Activated naive CD4-positive, alpha-beta T cell treated with anti-CD3 and anti-CD28 coated beads, Interleukin-2, amount 50 U/mL, for 24 hours (primary cell): ENCODE data around the gene LRRC7.
"Not testable (repeated sequence)": the region's sequence is repeated elsewhere in the genome, so short reads cannot be mapped to it uniquely, and the experiment has no call there.

ENCODE experiments used
- H3K27ac Mint-ChIP-seq: one replicate; pipeline ENCODE4 v1.8.0; 2021; ENCODE audit warnings: mild to moderate bottlenecking, mixed read lengths
- H3K27me3 Mint-ChIP-seq: one replicate; pipeline ENCODE4 v1.8.0; 2021; ENCODE audit warnings: mixed read lengths
- H3K36me3 Mint-ChIP-seq: one replicate; pipeline ENCODE4 v1.8.0; 2021; ENCODE audit warnings: mixed read lengths
- H3K4me1 Mint-ChIP-seq: one replicate; pipeline ENCODE4 v1.8.0; 2021; ENCODE audit warnings: mixed read lengths
- H3K4me3 Mint-ChIP-seq: one replicate; pipeline ENCODE4 v1.8.0; 2021; ENCODE audit warnings: mild to moderate bottlenecking, mixed read lengths
- H3K9me3 Mint-ChIP-seq: one replicate; pipeline ENCODE4 v1.8.0; 2021; ENCODE audit warnings: mixed read lengths

Gene LRRC7

DNA sequence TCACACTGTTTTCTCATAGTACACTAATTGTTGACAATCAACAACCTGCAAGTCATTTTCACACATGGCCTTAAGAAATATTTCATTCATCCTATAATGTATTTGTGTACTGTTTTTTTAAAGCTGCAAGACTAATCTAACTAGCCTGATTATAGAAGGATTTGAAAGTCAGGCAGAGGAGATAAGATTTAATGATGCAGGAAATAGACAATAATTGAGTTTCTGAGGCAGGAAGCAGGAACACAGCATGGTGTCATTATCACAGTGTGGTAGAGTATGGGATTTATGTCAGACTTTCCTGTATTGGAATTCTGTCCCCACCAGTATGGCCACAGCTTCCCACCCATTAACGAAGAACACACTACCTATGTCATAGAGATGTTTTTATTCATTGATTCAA lies 138.8 kb downstream of the LRRC7 start:
- H3K27me3 Mint-ChIP-seq, result no peaks in the 10 kb centered on the region
- no peaks in the 10 kb centered on the region for H3K36me3 Mint-ChIP-seq
- no peak overlapping the region for H3K27ac Mint-ChIP-seq
- no peaks in the 10 kb centered on the region for H3K9me3 Mint-ChIP-seq
- H3K4me1 Mint-ChIP-seq, result no peaks in the 10 kb centered on the region
- H3K4me3 Mint-ChIP-seq, result no peak overlapping the region

DNA sequence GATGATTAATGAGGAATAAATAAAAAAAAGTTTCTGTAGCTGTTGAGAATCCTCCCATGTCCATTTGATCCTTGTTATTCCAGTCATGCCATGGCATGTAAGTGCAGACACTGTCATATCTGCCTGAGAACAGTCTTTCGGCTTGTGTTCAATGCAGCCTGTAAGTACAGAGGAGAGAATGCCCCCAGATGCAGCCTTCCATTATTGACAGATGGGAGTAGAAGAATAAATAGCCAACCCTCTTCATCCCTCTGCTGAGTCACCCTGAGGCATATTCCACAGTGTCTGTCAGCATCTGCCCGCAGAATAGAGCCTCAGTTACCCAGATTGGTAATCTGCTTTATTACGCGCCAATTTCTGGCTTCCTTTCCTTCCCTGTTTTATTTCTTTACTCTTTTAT lies 139.4 kb downstream of the LRRC7 start:
- H3K9me3 Mint-ChIP-seq, result no peaks in the 10 kb centered on the region
- no peaks in the 10 kb centered on the region for H3K36me3 Mint-ChIP-seq
- H3K27me3 Mint-ChIP-seq, result no peaks in the 10 kb centered on the region
- no peak overlapping the region for H3K27ac Mint-ChIP-seq
- H3K4me1 Mint-ChIP-seq, result no peaks in the 10 kb centered on the region
- no peak overlapping the region for H3K4me3 Mint-ChIP-seq

DNA sequence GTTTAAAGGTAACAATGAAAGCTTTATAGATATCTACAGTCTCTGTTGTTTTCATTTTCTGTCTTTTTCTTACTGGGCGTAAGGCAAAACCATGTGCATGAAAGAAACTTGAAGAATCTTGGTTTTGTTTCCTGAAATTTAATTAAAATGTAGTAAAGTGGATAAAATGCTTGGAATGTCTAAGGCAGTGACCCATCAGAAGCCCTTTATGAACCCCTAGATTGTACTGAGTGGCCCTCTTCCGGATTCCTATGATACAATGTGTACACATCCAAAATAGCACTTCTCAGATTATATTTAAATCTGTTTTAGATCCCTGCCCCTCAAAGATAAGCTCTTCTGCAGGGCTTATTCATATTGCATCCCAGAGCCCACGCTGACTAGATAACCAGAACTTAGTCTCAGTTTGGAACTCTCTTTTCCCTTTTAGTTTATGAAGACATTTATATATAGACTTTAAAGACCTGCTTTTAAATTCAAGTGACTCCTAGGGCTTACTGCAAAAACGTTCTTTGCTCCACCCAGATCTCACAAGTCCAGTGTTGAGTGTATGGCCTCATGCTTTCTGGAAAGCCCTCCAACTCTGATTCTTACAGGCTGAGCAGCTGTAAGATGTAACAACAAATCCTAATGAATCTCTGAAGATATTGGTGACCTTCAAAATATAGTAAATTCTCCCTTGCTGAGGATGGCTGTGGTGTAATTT lies 142.9 kb downstream of the LRRC7 start:
- Mint-ChIP-seq H3K4me1 (no peaks in the 10 kb centered on the region), H3K4me3 (no peak overlapping the region), H3K27ac (no peak overlapping the region), H3K9me3 (no peaks in the 10 kb centered on the region), H3K27me3 (no peaks in the 10 kb centered on the region), H3K36me3 (no peaks in the 10 kb centered on the region)

DNA sequence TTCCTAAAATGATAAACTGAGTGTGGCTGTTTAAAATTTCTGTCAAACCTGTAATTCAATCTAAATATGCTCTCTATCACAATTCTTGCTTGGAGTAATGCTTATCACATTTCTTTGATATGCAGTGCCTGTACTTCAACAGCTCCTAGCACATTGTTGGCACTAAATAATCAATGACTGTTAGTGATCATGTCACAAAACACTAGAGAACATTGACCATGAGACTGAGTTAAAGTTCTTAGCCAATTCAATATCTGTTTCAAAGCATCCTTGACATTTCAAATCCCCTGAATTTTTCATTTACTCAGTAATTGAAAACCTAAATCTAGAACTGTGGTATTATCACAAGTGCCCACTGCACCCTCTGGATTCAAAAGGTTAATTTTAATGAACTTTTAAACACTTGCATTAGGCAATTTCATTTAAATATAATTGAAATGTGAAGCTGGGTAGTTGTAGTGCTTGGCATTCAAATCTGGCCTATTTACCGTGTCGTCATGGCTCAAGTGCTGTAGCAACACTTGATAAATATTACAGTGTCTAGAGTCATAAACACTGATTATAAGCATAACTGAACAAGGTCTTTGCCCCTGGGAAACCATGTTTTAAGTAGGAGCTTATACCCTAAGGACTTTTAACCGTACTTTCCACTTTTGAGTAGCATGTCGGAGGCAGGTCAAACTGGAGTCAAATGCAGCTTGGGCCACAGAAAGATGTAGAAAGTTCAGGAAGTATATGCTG lies 143.6 kb downstream of the LRRC7 start:
- Mint-ChIP-seq H3K4me1 (no peaks in the 10 kb centered on the region), H3K4me3 (no peak overlapping the region), H3K36me3 (no peaks in the 10 kb centered on the region), H3K27ac (no peak overlapping the region), H3K27me3 (no peaks in the 10 kb centered on the region), H3K9me3 (no peaks in the 10 kb centered on the region)

DNA sequence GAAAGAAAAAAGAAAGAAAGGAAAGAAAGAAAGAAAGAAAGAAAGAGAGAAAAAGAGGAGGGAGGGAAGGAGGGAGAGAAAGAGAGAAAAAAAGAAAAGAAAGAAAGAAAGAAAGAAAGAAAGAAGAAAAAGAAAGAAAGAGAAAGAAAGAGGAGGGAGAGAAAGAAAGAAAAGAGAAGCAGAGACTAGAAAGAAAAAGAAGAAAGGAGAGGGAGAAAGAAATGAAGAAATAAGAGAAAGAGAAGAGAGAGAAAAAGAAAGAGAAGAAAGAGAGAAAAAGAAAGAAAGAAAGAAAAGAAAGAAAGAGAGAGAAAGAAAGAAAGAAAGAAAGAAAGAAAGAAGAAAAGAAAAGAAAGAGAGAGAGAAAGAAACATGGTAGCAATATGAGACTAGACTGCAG lies 150.1 kb downstream of the LRRC7 start:
- H3K9me3 Mint-ChIP-seq, H3K36me3 Mint-ChIP-seq, H3K4me3 Mint-ChIP-seq, H3K27me3 Mint-ChIP-seq, H3K27ac Mint-ChIP-seq, H3K4me1 Mint-ChIP-seq: not testable (repeated sequence)

DNA sequence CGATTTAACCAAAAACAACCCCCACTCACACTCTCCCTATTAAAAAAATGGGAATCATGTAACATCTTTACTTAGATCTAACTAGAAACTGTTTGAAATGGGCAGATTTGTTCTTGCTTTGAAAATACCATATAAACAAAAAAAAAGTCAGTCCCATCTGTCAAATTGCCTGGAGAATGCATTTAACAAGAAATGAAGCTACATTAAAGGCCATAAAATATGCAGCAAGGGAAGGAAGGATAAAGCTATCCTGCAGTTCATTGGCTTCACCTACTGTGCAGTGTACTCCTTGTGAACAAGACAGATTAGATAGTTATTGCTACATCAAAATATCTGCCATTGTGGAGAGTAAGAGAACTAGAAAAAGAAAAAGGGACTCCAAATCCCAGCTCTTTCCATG lies 160.5 kb downstream of the LRRC7 start:
- no peak overlapping the region for H3K4me3 Mint-ChIP-seq
- H3K9me3 Mint-ChIP-seq, result peaks cover 10% of the 10 kb centered on the region
- no peaks in the 10 kb centered on the region for H3K27me3 Mint-ChIP-seq
- no peak overlapping the region for H3K27ac Mint-ChIP-seq
- no peaks in the 10 kb centered on the region for H3K4me1 Mint-ChIP-seq
- H3K36me3 Mint-ChIP-seq, result no peaks in the 10 kb centered on the region

DNA sequence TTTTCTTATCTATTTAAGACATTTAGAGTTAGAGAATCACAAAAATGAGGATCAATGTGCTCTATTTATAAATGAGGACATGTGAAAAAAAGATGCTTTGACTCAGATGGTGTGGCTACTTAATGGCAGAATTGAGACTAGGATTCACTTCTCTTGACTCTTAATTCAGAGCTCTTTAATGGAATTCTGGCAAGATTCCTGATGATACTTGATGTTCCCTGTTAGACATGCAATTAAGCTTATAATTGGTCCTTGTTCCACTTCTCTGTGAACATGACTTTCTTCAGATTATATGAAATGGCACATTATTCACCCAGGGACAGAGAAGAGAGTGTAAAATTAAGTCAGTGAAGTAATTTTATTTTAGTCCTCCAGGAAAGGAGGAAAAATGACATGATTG lies 165.3 kb downstream of the LRRC7 start:
- Mint-ChIP-seq H3K36me3 (no peaks in the 10 kb centered on the region), H3K27ac (no peak overlapping the region), H3K4me3 (no peak overlapping the region), H3K9me3 (peaks cover 6% of the 10 kb centered on the region), H3K4me1 (peaks cover 4% of the 10 kb centered on the region), H3K27me3 (no peaks in the 10 kb centered on the region)

DNA sequence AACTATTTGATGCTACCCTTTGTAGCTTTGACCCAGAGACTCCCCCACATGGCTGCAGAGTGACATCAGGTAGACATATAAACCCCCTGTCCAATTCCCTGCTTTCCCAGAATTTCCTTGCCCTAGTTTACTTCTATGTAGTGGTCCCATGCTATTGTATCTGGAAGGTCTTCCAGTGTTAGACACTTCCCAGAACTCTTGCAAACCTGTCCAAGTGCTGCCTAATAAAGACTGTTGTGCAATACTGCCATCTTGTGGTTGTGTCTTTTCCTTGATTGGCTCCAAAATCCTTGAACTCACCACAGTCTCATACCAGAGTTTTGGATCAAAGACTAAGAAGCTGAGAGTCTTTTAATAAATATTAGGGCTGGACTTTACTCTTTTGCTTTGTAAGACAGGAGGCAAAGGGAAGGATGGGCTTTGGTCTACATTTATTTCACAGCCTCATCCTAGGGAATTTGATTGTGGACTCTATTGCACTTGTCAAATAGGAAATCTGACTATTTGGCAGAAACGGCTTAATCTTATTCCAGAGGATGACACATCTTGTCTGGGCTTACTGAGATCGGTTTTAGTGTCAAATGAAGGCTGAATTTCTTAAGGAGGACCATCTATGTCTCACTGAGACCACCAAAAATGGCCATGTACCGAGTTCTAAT lies 169.9 kb downstream of the LRRC7 start:
- Mint-ChIP-seq H3K36me3 (no peaks in the 10 kb centered on the region), H3K27me3 (no peaks in the 10 kb centered on the region), H3K27ac (no peak overlapping the region), H3K4me3 (no peak overlapping the region), H3K9me3 (no peaks in the 10 kb centered on the region), H3K4me1 (peaks cover 4% of the 10 kb centered on the region)

DNA sequence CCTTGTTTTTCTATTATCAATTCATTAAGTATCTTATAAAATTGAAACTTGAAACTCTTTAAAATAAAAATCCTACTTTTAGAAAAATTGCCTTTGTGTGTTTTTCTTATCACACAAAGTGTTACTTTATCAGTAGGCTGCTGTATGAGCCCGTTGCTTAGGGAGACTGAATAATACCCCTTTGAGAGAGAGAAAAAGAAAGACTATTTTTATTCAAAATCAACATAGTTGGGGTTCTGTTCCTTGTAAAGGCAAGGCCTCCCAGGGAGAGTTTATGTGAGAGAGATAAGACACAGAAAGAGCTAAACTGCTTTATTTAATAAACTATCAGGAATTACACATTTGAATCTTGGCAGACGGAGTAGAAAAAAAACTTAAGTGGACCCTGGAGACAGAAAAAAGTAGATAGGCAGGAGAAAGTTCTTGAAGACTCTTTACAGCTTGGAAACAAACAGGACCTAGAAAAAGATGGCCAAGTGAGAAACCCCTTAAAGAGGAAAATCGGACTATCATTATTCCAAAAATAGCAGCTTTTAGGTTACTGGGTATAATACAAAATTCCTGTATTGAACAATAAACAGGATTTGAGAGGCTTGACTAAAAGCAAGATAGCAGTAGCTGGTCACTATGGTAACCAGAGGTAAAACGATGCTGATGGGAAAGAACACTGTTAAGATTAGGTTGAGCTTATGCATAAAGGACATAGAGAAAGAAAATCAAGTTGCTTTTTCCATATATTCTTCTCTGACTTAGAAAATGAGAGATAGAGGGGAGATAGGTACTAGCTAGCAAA lies 170.9 kb downstream of the LRRC7 start:
- H3K27ac Mint-ChIP-seq, result peak overlapping the region; percentile 8
- H3K4me1 Mint-ChIP-seq, result peaks cover 1% of the 10 kb centered on the region
- no peaks in the 10 kb centered on the region for H3K27me3 Mint-ChIP-seq
- H3K9me3 Mint-ChIP-seq, result no peaks in the 10 kb centered on the region
- no peaks in the 10 kb centered on the region for H3K36me3 Mint-ChIP-seq
- H3K4me3 Mint-ChIP-seq, result no peak overlapping the region

DNA sequence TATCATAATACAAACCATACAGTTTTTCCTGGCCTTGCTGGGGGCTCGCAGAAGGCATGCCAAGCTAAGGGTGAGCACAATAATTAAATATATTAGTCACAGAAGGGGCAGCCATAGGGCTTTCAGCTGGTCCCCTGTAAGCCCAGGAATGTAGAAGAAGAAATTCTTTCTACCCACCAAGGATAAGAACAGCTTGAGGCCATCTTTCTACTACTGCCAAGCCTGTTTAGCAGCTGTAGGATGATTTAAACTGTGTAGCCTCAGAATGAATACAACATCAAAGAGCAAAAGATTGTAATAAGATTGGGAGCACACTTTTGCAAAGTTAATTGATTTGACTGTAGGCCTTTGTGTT lies 171.5 kb downstream of the LRRC7 start:
- Mint-ChIP-seq H3K4me1 (no peaks in the 10 kb centered on the region), H3K27me3 (no peaks in the 10 kb centered on the region), H3K27ac (no peak overlapping the region), H3K4me3 (no peak overlapping the region), H3K9me3 (no peaks in the 10 kb centered on the region), H3K36me3 (no peaks in the 10 kb centered on the region)

DNA sequence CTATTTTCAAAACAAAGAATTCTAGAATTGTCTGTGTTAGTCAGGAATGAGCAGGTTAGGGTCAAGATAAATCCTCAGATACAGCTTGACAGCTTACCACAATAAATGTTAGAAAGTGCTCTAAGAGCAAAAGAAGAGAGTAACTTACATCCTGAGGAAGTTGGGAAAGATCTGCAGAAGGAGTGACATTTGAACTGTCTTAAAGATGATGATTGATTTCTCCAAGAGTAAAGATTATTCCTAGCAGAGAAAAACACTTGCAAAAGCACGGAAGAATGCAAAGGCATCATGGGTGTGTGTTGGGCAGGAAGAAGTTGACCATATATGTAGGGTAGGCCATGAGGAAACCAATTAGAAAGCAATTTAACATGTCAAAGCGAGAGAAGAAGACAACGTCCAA lies 175.4 kb downstream of the LRRC7 start:
- peaks cover 2% of the 10 kb centered on the region for H3K36me3 Mint-ChIP-seq
- no peaks in the 10 kb centered on the region for H3K4me1 Mint-ChIP-seq
- no peak overlapping the region for H3K4me3 Mint-ChIP-seq
- H3K27me3 Mint-ChIP-seq, result no peaks in the 10 kb centered on the region
- no peaks in the 10 kb centered on the region for H3K9me3 Mint-ChIP-seq
- H3K27ac Mint-ChIP-seq, result no peak overlapping the region

DNA sequence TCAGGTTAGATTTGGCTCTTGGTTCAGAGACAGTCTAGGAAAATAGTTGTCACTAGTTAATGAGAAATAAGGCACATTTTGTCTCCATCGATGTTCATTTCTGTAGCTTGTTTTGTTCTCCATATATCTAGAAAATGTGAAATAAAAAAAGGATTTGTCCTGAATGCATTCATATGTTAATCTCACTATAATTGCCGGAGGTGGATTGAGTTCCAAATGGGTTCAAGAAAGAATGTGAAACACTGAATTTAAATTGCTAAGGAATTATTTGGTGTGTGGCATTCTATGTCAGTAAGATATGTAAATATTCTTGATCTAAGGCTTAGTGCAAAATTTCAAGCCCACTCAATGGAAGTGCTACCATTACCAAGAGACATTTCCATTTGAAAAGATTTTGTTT lies 176.7 kb downstream of the LRRC7 start:
- Mint-ChIP-seq H3K9me3 (no peaks in the 10 kb centered on the region), H3K27ac (no peak overlapping the region), H3K4me1 (no peaks in the 10 kb centered on the region), H3K27me3 (no peaks in the 10 kb centered on the region), H3K4me3 (no peak overlapping the region), H3K36me3 (peaks cover 2% of the 10 kb centered on the region)

DNA sequence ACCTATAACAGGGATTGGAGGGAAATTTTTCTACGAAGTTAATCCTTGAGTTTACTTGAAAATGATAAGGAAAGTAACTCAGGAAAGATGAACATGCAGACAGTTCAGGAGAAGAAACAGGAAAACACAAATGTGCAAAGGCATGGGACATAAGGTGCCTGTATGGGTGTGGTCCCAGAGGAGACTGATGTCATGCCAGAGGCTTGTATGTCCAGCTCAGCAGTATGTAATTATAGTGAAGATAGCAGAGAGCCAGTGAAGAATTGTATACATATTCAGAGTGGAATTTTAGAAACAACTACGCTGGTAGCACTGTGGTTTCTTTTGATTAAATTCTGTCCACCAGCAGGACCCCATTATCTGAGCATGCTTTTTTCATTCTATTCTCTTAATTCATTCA lies 179.5 kb downstream of the LRRC7 start:
- Mint-ChIP-seq H3K4me3 (no peak overlapping the region), H3K27ac (no peak overlapping the region), H3K4me1 (no peaks in the 10 kb centered on the region), H3K27me3 (no peaks in the 10 kb centered on the region), H3K9me3 (no peaks in the 10 kb centered on the region), H3K36me3 (peaks cover 2% of the 10 kb centered on the region)

DNA sequence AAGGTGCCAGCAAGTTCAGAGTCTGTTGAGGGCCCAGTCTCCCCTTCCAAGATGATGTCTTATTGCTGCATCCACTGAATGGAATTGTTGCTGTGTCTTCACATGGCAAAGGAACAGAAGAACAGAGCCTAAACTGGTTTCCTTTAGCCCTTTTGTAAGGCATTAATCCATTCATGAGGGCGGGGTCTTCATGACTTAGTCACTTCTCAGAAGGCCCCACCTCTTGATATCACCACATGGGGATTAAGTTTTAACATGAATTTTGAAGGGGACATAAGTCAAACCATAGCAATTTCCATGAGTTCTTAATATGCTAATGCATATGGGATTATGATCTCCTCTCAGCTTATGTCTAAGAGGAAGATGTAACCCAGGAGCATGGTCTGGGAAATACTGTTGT lies 182.9 kb downstream of the LRRC7 start:
- H3K9me3 Mint-ChIP-seq, result no peaks in the 10 kb centered on the region
- no peaks in the 10 kb centered on the region for H3K27me3 Mint-ChIP-seq
- no peaks in the 10 kb centered on the region for H3K4me1 Mint-ChIP-seq
- H3K27ac Mint-ChIP-seq, result no peak overlapping the region
- no peak overlapping the region for H3K4me3 Mint-ChIP-seq
- peaks cover 2% of the 10 kb centered on the region for H3K36me3 Mint-ChIP-seq

DNA sequence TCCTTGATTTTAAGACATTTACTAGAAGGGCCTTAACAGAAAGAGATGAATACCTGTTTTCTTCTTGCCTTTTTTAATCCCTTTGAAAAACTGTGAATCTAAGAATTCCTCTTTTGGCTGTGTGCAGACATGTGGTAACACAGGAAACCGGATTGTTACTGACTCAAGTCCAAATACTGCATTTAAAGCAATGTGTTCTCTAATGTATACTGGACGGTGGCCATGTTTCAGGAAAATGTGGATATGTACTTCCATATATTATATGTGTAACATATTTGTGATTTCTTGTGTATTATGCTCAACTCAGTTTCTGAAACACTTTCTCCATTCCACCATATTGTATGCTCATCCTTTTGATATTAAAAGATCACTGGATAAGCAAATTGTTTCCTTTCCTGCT lies 185.1 kb downstream of the LRRC7 start:
- Mint-ChIP-seq H3K9me3 (no peaks in the 10 kb centered on the region), H3K27me3 (no peaks in the 10 kb centered on the region), H3K4me1 (no peaks in the 10 kb centered on the region), H3K36me3 (no peaks in the 10 kb centered on the region), H3K27ac (no peak overlapping the region), H3K4me3 (no peak overlapping the region)

DNA sequence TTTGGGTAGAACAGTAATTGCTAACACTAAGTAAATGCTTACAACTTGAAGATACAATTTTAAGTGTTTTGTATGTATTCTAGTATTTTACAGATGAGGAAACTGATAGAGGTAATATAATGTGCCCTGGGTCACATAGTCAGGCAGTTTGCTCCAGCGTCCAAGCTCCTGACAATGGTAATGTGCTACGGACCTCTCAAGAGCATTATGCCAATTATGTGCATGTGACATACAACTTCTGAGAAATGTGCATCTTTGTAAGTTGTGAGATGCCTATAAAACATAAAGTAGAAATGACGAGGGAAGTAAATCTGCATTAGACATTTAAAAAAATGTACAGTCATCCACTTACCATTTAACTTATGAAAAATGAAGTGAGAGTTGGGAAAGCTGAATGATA lies 186.8 kb downstream of the LRRC7 start:
- H3K4me1 Mint-ChIP-seq, result no peaks in the 10 kb centered on the region
- no peaks in the 10 kb centered on the region for H3K9me3 Mint-ChIP-seq
- H3K27ac Mint-ChIP-seq, result no peak overlapping the region
- no peak overlapping the region for H3K4me3 Mint-ChIP-seq
- H3K27me3 Mint-ChIP-seq, result no peaks in the 10 kb centered on the region
- H3K36me3 Mint-ChIP-seq, result no peaks in the 10 kb centered on the region
